HG03521 (cell line): Measurements from ENCODE around the gene FYTTD1.
A peak's percentile ranks its signal among the peaks of the same experiment; 100 is the strongest.
"Not testable (repeated sequence)": the region's sequence is repeated elsewhere in the genome, so short reads cannot be mapped to it uniquely, and the experiment has no call there.

Source experiments
- ATAC-seq: cut with Tn5 transposase; IDR thresholded peaks from one replicate; pipeline ENCODE4 v1.9.1; 2021; ENCODE audit warnings: mild to moderate bottlenecking, moderate library complexity; ENCODE audit not compliant: unreplicated experiment

FYTTD1 gene

GRCh38 chr3:197749601-197750395 lies at the start of gene FYTTD1:
Gene FYTTD1 (plus strand): TSS chr3:197749883. CDS start chr3:197749972, 89 bp downstream.
- peak; percentile 79 for ATAC-seq

GRCh38 chr3:197700095-197700494 lies 49.6 kb upstream of the FYTTD1 start:
- no peak for ATAC-seq

GRCh38 chr3:197701841-197702240 lies 47.8 kb upstream of the FYTTD1 start:
- no peak for ATAC-seq

GRCh38 chr3:197706658-197707057 lies 43.0 kb upstream of the FYTTD1 start:
- ATAC-seq, result no peak

GRCh38 chr3:197709135-197709534 lies 40.5 kb upstream of the FYTTD1 start:
- no peak for ATAC-seq

- ATAC-seq, result not testable (repeated sequence)
These were observed 38.7 kb upstream of the FYTTD1 start for GRCh38 chr3:197710965-197711364.

- peak; percentile 88 for ATAC-seq
These were observed 37.5 kb upstream of the FYTTD1 start for GRCh38 chr3:197711973-197712707.

GRCh38 chr3:197713477-197713822 lies 36.2 kb upstream of the FYTTD1 start:
- no peak for ATAC-seq

- ATAC-seq, result no peak
These were observed 35.4 kb upstream of the FYTTD1 start for GRCh38 chr3:197714251-197714650.

GRCh38 chr3:197718891-197719290 lies 30.8 kb upstream of the FYTTD1 start:
- ATAC-seq, result no peak

- ATAC-seq, result no peak
These were observed 29.0 kb upstream of the FYTTD1 start for GRCh38 chr3:197720694-197721093.

- ATAC-seq, result no peak
These were observed 26.9 kb upstream of the FYTTD1 start for GRCh38 chr3:197722734-197723133.

GRCh38 chr3:197727878-197728277 lies 21.8 kb upstream of the FYTTD1 start:
- not testable (repeated sequence) for ATAC-seq

GRCh38 chr3:197728487-197728886 lies 21.2 kb upstream of the FYTTD1 start:
- ATAC-seq, result no peak

- no peak for ATAC-seq
These were observed 19.5 kb upstream of the FYTTD1 start for GRCh38 chr3:197730200-197730599.

GRCh38 chr3:197730770-197731169 lies 18.9 kb upstream of the FYTTD1 start:
- ATAC-seq, result not testable (repeated sequence)

- not testable (repeated sequence) for ATAC-seq
These were observed 18.2 kb upstream of the FYTTD1 start for GRCh38 chr3:197731483-197731882.

GRCh38 chr3:197733042-197733441 lies 16.6 kb upstream of the FYTTD1 start:
- no peak for ATAC-seq

- ATAC-seq, result peak; percentile 32
These were observed 14.9 kb upstream of the FYTTD1 start for GRCh38 chr3:197734667-197735318.

- no peak for ATAC-seq
These were observed 13.6 kb upstream of the FYTTD1 start for GRCh38 chr3:197736010-197736490.

GRCh38 chr3:197736491-197737318 lies 13.0 kb upstream of the FYTTD1 start, which contains the start of gene RUBCN:
Gene RUBCN (minus strand): TSS chr3:197736904. CDS start chr3:197736719, 185 bp downstream.
- peak; percentile 83 for ATAC-seq
